Tibial nerve (tissue), 3 donors: ENCODE results near the gene TCIRG1.

Experiments
- POLR2A ChIP-seq, 2 donors: fragments of 450-650 bp; IDR thresholded peaks; one replicate each; pipeline ENCODE4 v1.6.1; 2017; ENCODE audit warnings: antibody characterized with exemption in 2 of 2, mild to moderate bottlenecking in 2 of 2, moderate library complexity in 2 of 2
- TF ChIP-seq, protein P1 (sequence below), 5 experiments: fragments of 200-600 bp in 3 of 5; fragments of 450-650 bp in 2 of 5; sonication (generic) in 3 of 5; IDR thresholded peaks; one replicate each; pipeline ENCODE4 v1.5.1; 2016 to 2019; ENCODE audit warnings: antibody characterized with exemption in 5 of 5, mild to moderate bottlenecking in 3 of 5, moderate library complexity in 2 of 5

DNA sequence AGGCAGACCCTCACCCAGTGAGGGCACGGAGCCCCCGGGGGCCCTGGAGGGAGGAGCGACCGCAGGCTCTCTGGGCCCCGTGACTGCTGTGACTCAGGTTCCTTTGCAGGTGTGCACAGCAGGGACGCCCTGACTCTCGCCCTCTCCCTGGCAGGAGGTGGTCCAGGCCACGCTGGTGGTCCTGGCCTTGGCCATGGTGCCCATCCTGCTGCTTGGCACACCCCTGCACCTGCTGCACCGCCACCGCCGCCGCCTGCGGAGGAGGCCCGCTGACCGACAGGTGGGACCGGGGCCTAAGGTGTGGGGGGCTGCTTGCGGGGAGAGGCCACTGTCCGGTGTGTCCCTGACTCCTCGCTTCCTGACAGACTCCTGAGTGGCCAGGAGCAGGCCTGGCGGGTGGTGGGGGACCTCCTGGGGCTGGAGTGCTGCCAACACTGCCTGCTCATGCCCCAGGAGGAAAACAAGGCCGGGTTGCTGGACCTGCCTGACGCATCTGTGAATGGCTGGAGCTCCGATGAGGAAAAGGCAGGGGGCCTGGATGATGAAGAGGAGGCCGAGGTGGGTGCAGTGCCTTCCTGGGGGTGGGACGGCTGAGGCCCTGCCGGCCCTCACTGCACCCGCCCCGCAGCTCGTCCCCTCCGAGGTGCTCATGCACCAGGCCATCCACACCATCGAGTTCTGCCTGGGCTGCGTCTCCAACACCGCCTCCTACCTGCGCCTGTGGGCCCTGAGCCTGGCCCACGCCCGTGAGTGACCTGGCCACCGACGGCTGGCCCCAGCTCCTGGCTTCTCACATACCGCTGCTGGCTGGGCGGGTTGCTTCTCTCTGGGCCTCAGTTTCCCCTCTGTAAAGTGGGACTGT is 10.9 kb downstream of the TCIRG1 start:
- TF ChIP-seq POLR2A (IDR thresholded peaks at IDR 0.05): no peak
- TF ChIP-seq, protein P1, sequence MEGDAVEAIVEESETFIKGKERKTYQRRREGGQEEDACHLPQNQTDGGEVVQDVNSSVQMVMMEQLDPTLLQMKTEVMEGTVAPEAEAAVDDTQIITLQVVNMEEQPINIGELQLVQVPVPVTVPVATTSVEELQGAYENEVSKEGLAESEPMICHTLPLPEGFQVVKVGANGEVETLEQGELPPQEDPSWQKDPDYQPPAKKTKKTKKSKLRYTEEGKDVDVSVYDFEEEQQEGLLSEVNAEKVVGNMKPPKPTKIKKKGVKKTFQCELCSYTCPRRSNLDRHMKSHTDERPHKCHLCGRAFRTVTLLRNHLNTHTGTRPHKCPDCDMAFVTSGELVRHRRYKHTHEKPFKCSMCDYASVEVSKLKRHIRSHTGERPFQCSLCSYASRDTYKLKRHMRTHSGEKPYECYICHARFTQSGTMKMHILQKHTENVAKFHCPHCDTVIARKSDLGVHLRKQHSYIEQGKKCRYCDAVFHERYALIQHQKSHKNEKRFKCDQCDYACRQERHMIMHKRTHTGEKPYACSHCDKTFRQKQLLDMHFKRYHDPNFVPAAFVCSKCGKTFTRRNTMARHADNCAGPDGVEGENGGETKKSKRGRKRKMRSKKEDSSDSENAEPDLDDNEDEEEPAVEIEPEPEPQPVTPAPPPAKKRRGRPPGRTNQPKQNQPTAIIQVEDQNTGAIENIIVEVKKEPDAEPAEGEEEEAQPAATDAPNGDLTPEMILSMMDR (IDR thresholded peaks at IDR 0.05): no peak
